Activated CD8-positive, alpha-beta memory T cell treated with anti-CD3 and anti-CD28 coated beads, Interleukin-2, amount 10 ng/mL, durations not matched to agents 7 days and 5 days (primary cell): ENCODE measurements around the gene AGRN. TPM values are rescaled to one million over a fixed set of nuclear protein-coding genes. Genes with fewer than 3 reads are reported as not detected.
"Not testable (repeated sequence)": the region's sequence is repeated elsewhere in the genome, so short reads cannot be mapped to it uniquely, and the experiment has no call there.

Experiments used
- ATAC-seq: fragments of 150-1000 bp; cut with Tn5 transposase; one replicate; pipeline ENCODE4 v1.10.0; 2021; ENCODE audit warnings: moderate library complexity
- CTCF ChIA-PET: fragments of 350-600 bp; sonication (Branson Sonifier 250); formaldehyde crosslinking; loops from one replicate; lab custom pipeline; 2021; ENCODE audit warnings: antibody characterized with exemption; lab: Charles Lee
- DNase-seq: peaks from one replicate; pipeline ENCODE4 v3.0.0-alpha.2; 2020
- H3K27ac Mint-ChIP-seq: one replicate; pipeline ENCODE4 v1.8.0; 2021; ENCODE audit warnings: mild to moderate bottlenecking, mixed read lengths
- H3K27me3 Mint-ChIP-seq: one replicate; pipeline ENCODE4 v1.8.0; 2021; ENCODE audit warnings: mixed read lengths
- H3K36me3 Mint-ChIP-seq: one replicate; pipeline ENCODE4 v1.8.0; 2021; ENCODE audit warnings: mild to moderate bottlenecking, mixed read lengths
- H3K4me1 Mint-ChIP-seq: one replicate; pipeline ENCODE4 v1.8.0; 2021; ENCODE audit warnings: mixed read lengths
- H3K4me3 Mint-ChIP-seq: one replicate; pipeline ENCODE4 v1.8.0; 2021; ENCODE audit warnings: mild to moderate bottlenecking, moderate library complexity, mixed read lengths
- H3K9me3 Mint-ChIP-seq: one replicate; pipeline ENCODE4 v1.8.0; 2022; ENCODE audit warnings: low read depth, mixed read lengths
- total RNA-seq, 2 experiments: library from RNA; stranded (reverse); gene quantifications; one replicate each; pipeline ENCODE4 v1.2.3, GENCODE V29; 2021

The AGRN gene
- total RNA-seq, 2 experiments from 2014 or later: 29.3 to 32.8 TPM

DNA sequence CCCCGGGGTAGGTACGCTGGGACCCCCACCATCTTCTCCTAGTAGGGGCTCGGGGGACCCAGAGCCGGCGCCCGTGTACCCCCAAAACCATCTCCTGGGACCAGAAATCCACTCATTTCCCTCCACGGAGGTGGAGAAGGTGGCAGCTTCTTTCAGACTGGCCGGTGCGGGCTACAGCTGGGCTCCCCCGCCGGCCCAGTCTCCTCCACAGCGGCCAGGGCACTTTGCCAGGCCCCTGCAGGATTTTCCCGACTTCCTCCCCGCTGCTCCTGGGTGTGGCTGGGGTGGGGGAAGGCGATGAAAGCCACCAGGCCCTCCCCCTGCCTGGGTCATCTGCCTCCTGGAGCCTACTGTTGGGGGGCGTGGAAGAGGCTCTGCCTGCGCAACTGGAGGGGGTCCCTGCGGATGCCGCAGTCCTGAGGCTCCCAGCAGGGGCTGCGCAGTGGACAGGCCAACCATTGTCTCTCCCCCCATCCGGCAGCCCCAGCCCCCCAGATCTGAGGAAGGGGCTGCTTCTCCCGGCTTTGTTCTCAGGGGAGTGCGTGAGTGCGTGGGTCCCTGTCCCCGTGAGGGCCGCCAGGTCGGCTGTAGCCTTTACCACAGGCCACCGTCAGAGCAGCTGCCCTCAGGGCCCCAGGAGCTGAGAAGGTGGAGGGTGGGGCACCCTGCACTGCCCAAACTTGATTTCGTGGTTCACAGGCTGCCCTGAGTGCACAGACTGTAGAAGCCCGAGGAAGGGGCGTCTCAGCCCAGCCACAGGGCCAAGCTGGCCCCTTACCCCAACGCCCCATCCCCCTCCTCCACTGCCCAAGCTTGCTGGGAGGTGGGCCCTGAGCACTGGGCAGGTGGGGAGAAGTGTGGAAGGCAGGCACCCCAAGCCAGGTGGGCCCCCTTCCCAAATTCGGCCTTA, 1.3 kb downstream of the AGRN start:
- Mint-ChIP-seq H3K9me3 (no peaks in the 10 kb centered on the region), H3K27ac (no peak overlapping the region), H3K27me3 (peaks cover 14% of the 10 kb centered on the region), H3K36me3 (peaks cover 10% of the 10 kb centered on the region), H3K4me3 (no peak overlapping the region), H3K4me1 (peaks cover 22% of the 10 kb centered on the region)
- CTCF ChIA-PET: interaction anchor here (0.7 to 2.0 kb wide), 5 partner anchors 8 to 43 kb away, joined by 3 to 6 read pairs (median 5); partner anchors contain the start of gene ISG15
- ATAC-seq (no peak), DNase-seq (no peak)

DNA sequence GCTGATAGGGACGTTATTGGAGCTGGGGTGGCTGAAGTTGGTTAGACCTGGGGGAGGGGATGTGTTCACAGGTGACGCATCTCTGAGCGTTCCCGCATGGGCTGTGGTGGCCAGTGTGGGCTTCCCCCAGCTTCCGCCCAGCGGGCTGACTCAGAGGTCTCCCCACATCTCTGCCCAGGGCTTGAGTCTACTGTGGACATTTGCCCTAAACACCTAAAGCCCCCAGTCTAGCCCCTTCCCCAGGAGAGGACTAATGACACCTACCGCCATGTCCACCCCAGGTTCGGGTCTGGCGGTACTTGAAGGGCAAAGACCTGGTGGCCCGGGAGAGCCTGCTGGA, 2.0 kb downstream of the AGRN start:
- Mint-ChIP-seq H3K4me3 (no peak overlapping the region), H3K27ac (no peak overlapping the region), H3K27me3 (peaks cover 14% of the 10 kb centered on the region), H3K9me3 (no peaks in the 10 kb centered on the region), H3K36me3 (peaks cover 6% of the 10 kb centered on the region), H3K4me1 (peaks cover 22% of the 10 kb centered on the region)
- ATAC-seq (no peak), DNase-seq (no peak)
- CTCF ChIA-PET: interaction anchor here (1.4 to 2.0 kb wide), 3 partner anchors 10 to 37 kb away, joined by 4 to 6 read pairs (median 5); no protein-coding TSS in a partner anchor

GRCh38 chr1:1022302-1023009, 2.5 kb downstream of the AGRN start:
- CTCF ChIA-PET: interaction anchor here (1.8 to 2.0 kb wide), 2 partner anchors 10 to 20 kb away, joined by 5 to 6 read pairs; no protein-coding TSS in a partner anchor
- no peaks in the 10 kb centered on the region for H3K9me3 Mint-ChIP-seq
- no peak overlapping the region for H3K27ac Mint-ChIP-seq
- no peak for ATAC-seq
- no peak for DNase-seq
- peaks cover 17% of the 10 kb centered on the region for H3K4me1 Mint-ChIP-seq
- no peak overlapping the region for H3K4me3 Mint-ChIP-seq
- peaks cover 14% of the 10 kb centered on the region for H3K27me3 Mint-ChIP-seq
- H3K36me3 Mint-ChIP-seq: peaks cover under 1% of the 10 kb centered on the region

DNA sequence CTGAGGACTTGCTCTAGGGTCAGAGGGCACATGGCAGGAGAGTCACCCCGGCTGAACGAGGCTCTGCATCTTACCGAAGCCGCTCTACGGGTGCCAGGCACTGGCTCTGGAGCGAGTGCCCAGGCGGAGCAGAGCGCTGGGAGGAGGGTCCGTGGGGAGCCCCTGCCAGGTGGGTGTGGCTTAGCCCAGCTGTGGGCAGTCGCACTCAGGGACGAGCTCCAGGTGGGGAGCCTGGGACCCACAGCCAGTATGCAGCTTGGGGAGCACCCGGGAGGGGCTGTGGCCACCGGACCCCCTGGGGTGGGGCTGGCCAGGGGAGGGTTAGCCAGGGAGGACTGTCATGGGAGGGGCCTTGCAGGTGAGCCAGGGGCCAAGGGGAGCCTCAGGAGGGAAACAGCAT, 3.8 kb downstream of the AGRN start:
- no peak for ATAC-seq
- H3K27ac Mint-ChIP-seq: no peak overlapping the region
- H3K36me3 Mint-ChIP-seq: no peaks in the 10 kb centered on the region
- peaks cover 14% of the 10 kb centered on the region for H3K27me3 Mint-ChIP-seq
- no peak for DNase-seq
- CTCF ChIA-PET: interaction anchor here (1.0 kb wide), 1 partner anchor 39 kb away, joined by 3 read pairs; no protein-coding TSS in a partner anchor
- no peak overlapping the region for H3K4me3 Mint-ChIP-seq
- H3K9me3 Mint-ChIP-seq: no peaks in the 10 kb centered on the region
- H3K4me1 Mint-ChIP-seq: peaks cover 14% of the 10 kb centered on the region

DNA sequence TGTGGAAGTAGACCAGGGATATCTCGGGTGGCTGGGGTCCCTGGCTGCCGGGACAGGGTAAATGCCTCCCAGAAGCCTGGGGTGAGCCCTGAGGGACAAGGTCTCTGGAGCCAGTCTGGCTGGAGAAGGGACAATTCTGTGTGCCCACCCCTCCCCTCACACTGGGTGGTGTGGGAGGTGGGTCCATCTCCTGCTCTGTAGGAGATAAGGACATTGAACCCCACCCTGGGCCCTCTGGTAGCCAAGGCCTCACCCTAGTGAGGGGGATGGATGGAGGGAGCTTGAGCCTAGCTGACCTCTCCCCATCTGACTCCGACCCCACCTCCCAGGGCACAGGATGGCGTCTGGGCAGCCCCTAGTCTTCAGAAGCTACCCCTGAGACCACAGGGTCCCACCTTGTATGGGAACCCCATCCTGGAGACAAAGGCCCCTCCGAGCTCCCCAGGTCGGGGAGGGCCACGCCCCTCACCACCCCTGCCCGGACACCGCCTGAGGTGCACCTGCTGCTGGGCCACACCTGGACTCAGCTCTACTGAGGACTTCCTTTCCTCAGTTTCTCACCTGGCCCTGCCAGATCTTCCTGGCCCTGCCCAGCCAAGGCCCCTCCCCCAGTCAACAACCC, 4.3 kb downstream of the AGRN start:
- Mint-ChIP-seq H3K9me3 (no peaks in the 10 kb centered on the region), H3K4me3 (no peak overlapping the region), H3K27me3 (peaks cover 14% of the 10 kb centered on the region), H3K4me1 (peaks cover 11% of the 10 kb centered on the region), H3K27ac (no peak overlapping the region), H3K36me3 (no peaks in the 10 kb centered on the region)
- CTCF ChIA-PET: no interaction called here
- DNase-seq: no peak
- no peak for ATAC-seq

DNA sequence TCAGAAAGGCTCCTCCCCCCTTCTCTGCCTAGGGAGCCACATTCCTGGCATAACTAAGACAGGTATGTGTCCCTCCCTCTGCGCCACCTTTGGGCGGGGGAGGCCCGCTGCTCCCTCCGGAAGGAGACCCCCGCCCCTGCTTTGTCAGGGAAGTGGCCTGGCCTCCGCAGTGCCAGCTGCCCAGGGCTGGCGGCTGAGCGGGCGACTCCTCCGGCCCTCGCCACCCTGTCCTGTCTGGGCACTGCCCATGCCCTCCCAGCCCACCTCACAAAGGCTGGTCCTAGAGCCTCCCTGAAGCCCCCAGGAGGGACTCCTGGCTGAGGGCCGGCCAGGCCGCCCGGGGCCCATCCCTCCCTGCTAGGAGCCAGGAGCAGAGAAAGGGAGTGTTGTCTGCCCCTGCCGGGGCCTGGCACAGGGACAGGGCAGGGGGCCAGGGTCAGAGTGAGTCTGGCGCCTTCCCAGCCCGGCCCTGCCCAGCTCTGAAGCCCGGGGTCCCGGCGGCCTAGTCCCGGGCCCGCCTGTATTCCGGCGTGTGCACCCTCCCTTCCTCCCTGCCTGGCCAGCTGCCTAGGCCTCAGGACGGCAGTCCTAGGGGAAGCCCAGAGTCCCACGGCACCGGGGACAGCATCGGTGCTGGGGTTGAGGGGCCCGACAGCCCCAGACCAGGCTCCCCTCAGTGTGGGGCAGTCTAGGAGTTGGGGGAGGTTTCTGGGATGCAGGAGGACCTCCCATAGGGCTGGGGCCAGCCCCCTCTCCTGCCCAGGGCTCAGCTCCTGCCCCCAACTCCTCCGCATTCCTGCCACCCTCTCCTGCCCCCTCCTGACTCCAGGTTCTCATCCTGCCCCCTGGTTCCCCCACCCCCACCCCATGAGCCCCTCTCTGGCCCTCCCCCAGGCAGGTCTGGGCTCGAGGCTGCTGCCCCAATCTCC, 5.1 kb downstream of the AGRN start:
- Mint-ChIP-seq H3K36me3 (no peaks in the 10 kb centered on the region), H3K9me3 (no peaks in the 10 kb centered on the region), H3K4me1 (peaks cover 11% of the 10 kb centered on the region), H3K4me3 (no peak overlapping the region), H3K27ac (no peak overlapping the region), H3K27me3 (peaks cover 14% of the 10 kb centered on the region)
- ATAC-seq (no peak), DNase-seq (no peak)
- CTCF ChIA-PET: interaction anchor here (0.6 to 2.0 kb wide), 2 partner anchors 34 to 39 kb away, joined by 3 to 7 read pairs; no protein-coding TSS in a partner anchor

- Mint-ChIP-seq H3K4me1 (peaks cover 11% of the 10 kb centered on the region), H3K27me3 (peaks cover 14% of the 10 kb centered on the region), H3K36me3 (no peaks in the 10 kb centered on the region), H3K9me3 (no peaks in the 10 kb centered on the region), H3K4me3 (no peak overlapping the region), H3K27ac (no peak overlapping the region)
- CTCF ChIA-PET: interaction anchor here (0.6 to 2.0 kb wide), 2 partner anchors 34 to 38 kb away, joined by 3 to 7 read pairs; no protein-coding TSS in a partner anchor
- no peak for ATAC-seq
- no peak for DNase-seq
Measured at GRCh38 chr1:1025730-1026129, 5.8 kb downstream of the AGRN start.

DNA sequence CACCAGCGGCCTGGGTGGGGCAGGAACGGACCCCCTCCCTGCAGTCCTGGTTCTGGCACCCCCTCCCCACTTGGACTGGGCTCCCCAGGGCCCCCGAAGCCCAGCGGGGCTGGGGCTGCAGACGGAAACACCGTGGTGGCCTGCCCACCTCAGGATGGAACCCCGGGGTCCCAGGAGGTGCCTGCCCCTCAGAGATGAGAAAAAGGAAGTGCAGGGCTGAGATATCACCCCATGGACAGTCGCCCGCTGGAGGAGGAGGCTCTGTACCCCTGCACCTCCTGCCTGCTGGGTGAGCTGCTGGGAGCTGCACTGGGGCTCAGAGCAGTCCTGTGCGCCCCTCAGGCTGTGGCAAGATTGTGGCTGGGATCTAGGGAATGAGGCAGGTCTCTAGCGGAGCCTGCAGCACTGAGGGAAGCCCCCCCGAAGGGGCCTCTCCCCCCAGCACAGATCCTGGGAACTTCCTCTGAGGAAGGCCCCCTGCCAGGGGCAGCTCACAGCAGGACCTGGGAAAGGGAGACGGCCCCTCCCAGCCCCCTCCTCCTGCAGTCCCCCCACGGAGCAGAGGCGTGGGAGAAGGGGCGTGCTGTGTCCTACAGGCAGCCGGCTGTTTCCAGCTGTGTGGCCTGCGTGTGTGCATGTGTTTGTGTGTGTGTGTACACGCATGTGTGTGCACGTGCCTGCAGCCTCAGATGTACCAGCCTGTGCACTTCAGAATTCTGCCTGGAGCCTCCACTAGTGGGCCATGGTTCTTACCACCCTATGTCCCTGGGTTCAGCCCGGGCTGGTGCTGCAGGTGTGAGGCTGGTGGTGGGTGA, 6.9 kb downstream of the AGRN start:
- Mint-ChIP-seq H3K4me1 (peaks cover 9% of the 10 kb centered on the region), H3K36me3 (no peaks in the 10 kb centered on the region), H3K4me3 (no peak overlapping the region), H3K27ac (no peak overlapping the region), H3K9me3 (no peaks in the 10 kb centered on the region), H3K27me3 (peaks cover 11% of the 10 kb centered on the region)
- no peak for ATAC-seq
- DNase-seq: no peak
- CTCF ChIA-PET: interaction anchor here (2.0 kb wide), 1 partner anchor 37 kb away, joined by 7 read pairs; no protein-coding TSS in a partner anchor

DNA sequence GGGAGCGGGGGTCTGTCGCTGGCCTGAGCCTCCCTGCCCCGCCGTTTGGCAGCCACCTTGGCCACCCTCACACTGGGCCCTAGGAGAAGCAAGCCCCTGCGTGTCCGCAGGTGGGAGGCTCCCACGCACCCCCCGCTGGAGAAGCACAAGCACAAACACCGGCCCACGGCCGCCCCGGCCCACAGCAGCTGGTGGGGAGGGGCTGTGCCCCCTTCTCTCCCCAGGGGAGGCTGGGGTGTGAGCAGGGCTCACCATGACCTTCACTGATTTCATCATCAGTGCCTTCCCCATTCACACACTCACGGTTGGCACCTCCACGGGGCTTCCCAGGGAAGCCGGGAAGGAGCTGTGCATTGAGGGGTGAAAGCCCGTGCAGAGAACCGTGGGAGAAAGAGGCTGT, 7.9 kb downstream of the AGRN start:
- DNase-seq (no peak), ATAC-seq (no peak)
- Mint-ChIP-seq H3K4me1 (peaks cover 3% of the 10 kb centered on the region), H3K4me3 (no peak overlapping the region), H3K27me3 (peaks cover 11% of the 10 kb centered on the region), H3K27ac (no peak overlapping the region), H3K36me3 (no peaks in the 10 kb centered on the region), H3K9me3 (no peaks in the 10 kb centered on the region)
- CTCF ChIA-PET: no interaction called here

GRCh38 chr1:1030867-1031658, 11.1 kb downstream of the AGRN start:
- CTCF ChIA-PET: interaction anchor here (1.0 to 4.0 kb wide), 8 partner anchors 12 to 341 kb away, joined by 3 to 40 read pairs (median 12); partner anchors contain the start of gene ISG15
- not testable (repeated sequence) for H3K4me3 Mint-ChIP-seq, H3K9me3 Mint-ChIP-seq, H3K36me3 Mint-ChIP-seq, DNase-seq, H3K27ac Mint-ChIP-seq, H3K4me1 Mint-ChIP-seq, ATAC-seq
- H3K27me3 Mint-ChIP-seq: peaks cover 12% of the 10 kb centered on the region

GRCh38 chr1:1031659-1032235, 11.8 kb downstream of the AGRN start:
- Mint-ChIP-seq H3K4me1 (peaks cover 9% of the 10 kb centered on the region), H3K4me3 (no peak overlapping the region), H3K36me3 (no peaks in the 10 kb centered on the region), H3K9me3 (no peaks in the 10 kb centered on the region), H3K27me3 (peaks cover 11% of the 10 kb centered on the region), H3K27ac (no peak overlapping the region)
- ATAC-seq (no peak), DNase-seq (no peak)
- CTCF ChIA-PET: interaction anchor here (0.9 to 4.0 kb wide), 13 partner anchors 10 to 344 kb away, joined by 3 to 40 read pairs (median 6); partner anchors contain the start of genes AURKAIP1 and ISG15
